ENCODE measurements around the gene BATF.

The BATF gene

GRCh38 chr14:75568791-75569190, 46.5 kb downstream of the BATF start:
- no peaks in the 10 kb centered on the region for H3K4me1 ChIP-seq (ENCODE audit: control insufficient read depth in 2 of 2, insufficient read depth in 2 of 2, low read length in 2 of 2)
- no peaks in the 10 kb centered on the region for H3K36me3 ChIP-seq (ENCODE audit: control insufficient read depth in 2 of 2, insufficient read depth in 2 of 2, low read length in 2 of 2)
- H3K9ac ChIP-seq (ENCODE audit: low read depth in 1 of 2, low read length in 2 of 2) = no peak overlapping the region
- no peak overlapping the region for H3K27ac ChIP-seq (ENCODE audit: low read depth in 2 of 2, low read length in 2 of 2)
- H3K27me3 ChIP-seq (ENCODE audit: control insufficient read depth in 2 of 2, insufficient read depth in 2 of 2, low read length in 2 of 2) = peaks cover 2 to 3% of the 10 kb centered on the region in 2 donors
- no peaks in the 10 kb centered on the region for H3K9me3 ChIP-seq (ENCODE audit: control insufficient read depth in 2 of 2, low read length in 2 of 2)
- H3K4me3 ChIP-seq (ENCODE audit: low read length in 2 of 2) = no peak overlapping the region

- peaks cover 2 to 3% of the 10 kb centered on the region in 2 donors for H3K27me3 ChIP-seq (ENCODE audit: control insufficient read depth in 2 of 2, insufficient read depth in 2 of 2, low read length in 2 of 2)
- no peaks in the 10 kb centered on the region for H3K36me3 ChIP-seq (ENCODE audit: control insufficient read depth in 2 of 2, insufficient read depth in 2 of 2, low read length in 2 of 2)
- no peak overlapping the region for H3K4me3 ChIP-seq (ENCODE audit: low read length in 2 of 2)
- H3K9me3 ChIP-seq (ENCODE audit: control insufficient read depth in 2 of 2, low read length in 2 of 2) = no peaks in the 10 kb centered on the region
- H3K9ac ChIP-seq (ENCODE audit: low read depth in 1 of 2, low read length in 2 of 2) = no peak overlapping the region
- H3K27ac ChIP-seq (ENCODE audit: low read depth in 2 of 2, low read length in 2 of 2) = no peak overlapping the region
- H3K4me1 ChIP-seq (ENCODE audit: control insufficient read depth in 2 of 2, insufficient read depth in 2 of 2, low read length in 2 of 2) = no peaks in the 10 kb centered on the region
These were observed 48.5 kb downstream of the BATF start for GRCh38 chr14:75570797-75571196.

- Histone ChIP-seq H3K4me1 (ENCODE audit: control insufficient read depth in 2 of 2, insufficient read depth in 2 of 2, low read length in 2 of 2) (no peaks in the 10 kb centered on the region), H3K9me3 (ENCODE audit: control insufficient read depth in 2 of 2, low read length in 2 of 2) (no peaks in the 10 kb centered on the region), H3K9ac (ENCODE audit: low read depth in 1 of 2, low read length in 2 of 2) (no peak overlapping the region), H3K4me3 (ENCODE audit: low read length in 2 of 2) (no peak overlapping the region), H3K36me3 (ENCODE audit: control insufficient read depth in 2 of 2, insufficient read depth in 2 of 2, low read length in 2 of 2) (no peaks in the 10 kb centered on the region), H3K27ac (ENCODE audit: low read depth in 2 of 2, low read length in 2 of 2) (no peak overlapping the region), H3K27me3 (ENCODE audit: control insufficient read depth in 2 of 2, insufficient read depth in 2 of 2, low read length in 2 of 2) (peaks cover 2 to 3% of the 10 kb centered on the region in 2 donors)
These were observed 49.8 kb downstream of the BATF start for GRCh38 chr14:75572104-75572503.

- Histone ChIP-seq H3K36me3 (ENCODE audit: control insufficient read depth in 2 of 2, insufficient read depth in 2 of 2, low read length in 2 of 2) (no peaks in the 10 kb centered on the region), H3K4me3 (ENCODE audit: low read length in 2 of 2) (no peak overlapping the region), H3K4me1 (ENCODE audit: control insufficient read depth in 2 of 2, insufficient read depth in 2 of 2, low read length in 2 of 2) (peaks cover 17 to 24% of the 10 kb centered on the region in 2 donors), H3K27me3 (ENCODE audit: control insufficient read depth in 2 of 2, insufficient read depth in 2 of 2, low read length in 2 of 2) (no peaks in the 10 kb centered on the region), H3K9me3 (ENCODE audit: control insufficient read depth in 2 of 2, low read length in 2 of 2) (no peaks in the 10 kb centered on the region), H3K27ac (ENCODE audit: low read depth in 2 of 2, low read length in 2 of 2) (no peak overlapping the region), H3K9ac (ENCODE audit: low read depth in 1 of 2, low read length in 2 of 2) (no peak overlapping the region)
These were observed 54.8 kb downstream of the BATF start for GRCh38 chr14:75577090-75577489.

- Histone ChIP-seq H3K9ac (ENCODE audit: low read depth in 1 of 2, low read length in 2 of 2) (peak overlapping the region; percentile 34 to 70), H3K4me3 (ENCODE audit: low read length in 2 of 2) (peak overlapping the region; percentile 80 to 81), H3K9me3 (ENCODE audit: control insufficient read depth in 2 of 2, low read length in 2 of 2) (no peaks in the 10 kb centered on the region), H3K27me3 (ENCODE audit: control insufficient read depth in 2 of 2, insufficient read depth in 2 of 2, low read length in 2 of 2) (no peaks in the 10 kb centered on the region), H3K4me1 (ENCODE audit: control insufficient read depth in 2 of 2, insufficient read depth in 2 of 2, low read length in 2 of 2) (peaks cover 17 to 24% of the 10 kb centered on the region in 2 donors), H3K36me3 (ENCODE audit: control insufficient read depth in 2 of 2, insufficient read depth in 2 of 2, low read length in 2 of 2) (no peaks in the 10 kb centered on the region), H3K27ac (ENCODE audit: low read depth in 2 of 2, low read length in 2 of 2) (peak overlapping the region; percentile 52 to 83)
These were observed 55.4 kb downstream of the BATF start for GRCh38 chr14:75577729-75578101.

- Histone ChIP-seq H3K4me1 (ENCODE audit: control insufficient read depth in 2 of 2, insufficient read depth in 2 of 2, low read length in 2 of 2) (peaks cover 17 to 24% of the 10 kb centered on the region in 2 donors), H3K4me3 (ENCODE audit: low read length in 2 of 2) (peak within 1 kb of the TSS; percentile 81 to 83), H3K27me3 (ENCODE audit: control insufficient read depth in 2 of 2, insufficient read depth in 2 of 2, low read length in 2 of 2) (no peaks in the 10 kb centered on the region), H3K27ac (ENCODE audit: low read depth in 2 of 2, low read length in 2 of 2) (peak within 1 kb of the TSS; percentile 83 to 86), H3K9me3 (ENCODE audit: control insufficient read depth in 2 of 2, low read length in 2 of 2) (no peaks in the 10 kb centered on the region), H3K36me3 (ENCODE audit: control insufficient read depth in 2 of 2, insufficient read depth in 2 of 2, low read length in 2 of 2) (no peaks in the 10 kb centered on the region), H3K9ac (ENCODE audit: low read depth in 1 of 2, low read length in 2 of 2) (peak within 1 kb of the TSS; percentile 76 to 83)
These were observed 56.0 kb downstream of the BATF start, which contains the start of gene FLVCR2 for GRCh38 chr14:75578102-75578785. FLVCR2 (plus strand) TSS chr14:75578620; CDS start chr14:75578973, 353 bp downstream.

GRCh38 chr14:75578786-75579337, 56.6 kb downstream of the BATF start:
- H3K4me3 ChIP-seq (ENCODE audit: low read length in 2 of 2) = peak overlapping the region; percentile 81 to 83
- H3K9ac ChIP-seq (ENCODE audit: low read depth in 1 of 2, low read length in 2 of 2) = peak overlapping the region; percentile 76 to 83
- H3K4me1 ChIP-seq (ENCODE audit: control insufficient read depth in 2 of 2, insufficient read depth in 2 of 2, low read length in 2 of 2) = peaks cover 17 to 24% of the 10 kb centered on the region in 2 donors
- H3K27me3 ChIP-seq (ENCODE audit: control insufficient read depth in 2 of 2, insufficient read depth in 2 of 2, low read length in 2 of 2) = no peaks in the 10 kb centered on the region
- H3K9me3 ChIP-seq (ENCODE audit: control insufficient read depth in 2 of 2, low read length in 2 of 2) = no peaks in the 10 kb centered on the region
- H3K36me3 ChIP-seq (ENCODE audit: control insufficient read depth in 2 of 2, insufficient read depth in 2 of 2, low read length in 2 of 2) = no peaks in the 10 kb centered on the region
- peak overlapping the region; percentile 83 to 86 for H3K27ac ChIP-seq (ENCODE audit: low read depth in 2 of 2, low read length in 2 of 2)

GRCh38 chr14:75579338-75579864, 57.1 kb downstream of the BATF start:
- H3K36me3 ChIP-seq (ENCODE audit: control insufficient read depth in 2 of 2, insufficient read depth in 2 of 2, low read length in 2 of 2) = no peaks in the 10 kb centered on the region
- H3K9me3 ChIP-seq (ENCODE audit: control insufficient read depth in 2 of 2, low read length in 2 of 2) = no peaks in the 10 kb centered on the region
- peak overlapping the region; percentile 83 to 86 for H3K27ac ChIP-seq (ENCODE audit: low read depth in 2 of 2, low read length in 2 of 2)
- no peaks in the 10 kb centered on the region for H3K27me3 ChIP-seq (ENCODE audit: control insufficient read depth in 2 of 2, insufficient read depth in 2 of 2, low read length in 2 of 2)
- peak overlapping the region; percentile 81 to 83 for H3K4me3 ChIP-seq (ENCODE audit: low read length in 2 of 2)
- H3K9ac ChIP-seq (ENCODE audit: low read depth in 1 of 2, low read length in 2 of 2) = peak overlapping the region; percentile 76 to 83
- peaks cover 17 to 24% of the 10 kb centered on the region in 2 donors for H3K4me1 ChIP-seq (ENCODE audit: control insufficient read depth in 2 of 2, insufficient read depth in 2 of 2, low read length in 2 of 2)

- H3K4me1 ChIP-seq (ENCODE audit: control insufficient read depth in 2 of 2, insufficient read depth in 2 of 2, low read length in 2 of 2) = peaks cover 17 to 24% of the 10 kb centered on the region in 2 donors
- H3K9me3 ChIP-seq (ENCODE audit: control insufficient read depth in 2 of 2, low read length in 2 of 2) = no peaks in the 10 kb centered on the region
- no peaks in the 10 kb centered on the region for H3K27me3 ChIP-seq (ENCODE audit: control insufficient read depth in 2 of 2, insufficient read depth in 2 of 2, low read length in 2 of 2)
- H3K36me3 ChIP-seq (ENCODE audit: control insufficient read depth in 2 of 2, insufficient read depth in 2 of 2, low read length in 2 of 2) = no peaks in the 10 kb centered on the region
- peak overlapping the region; percentile 81 to 83 for H3K4me3 ChIP-seq (ENCODE audit: low read length in 2 of 2)
- H3K27ac ChIP-seq (ENCODE audit: low read depth in 2 of 2, low read length in 2 of 2) = peak overlapping the region in 1 of 2 donors; percentile 86
- H3K9ac ChIP-seq (ENCODE audit: low read depth in 1 of 2, low read length in 2 of 2) = peak overlapping the region in 1 of 2 donors; percentile 34
These were observed 57.6 kb downstream of the BATF start for GRCh38 chr14:75579882-75580281.

- Histone ChIP-seq H3K9me3 (ENCODE audit: control insufficient read depth in 2 of 2, low read length in 2 of 2) (no peaks in the 10 kb centered on the region), H3K36me3 (ENCODE audit: control insufficient read depth in 2 of 2, insufficient read depth in 2 of 2, low read length in 2 of 2) (peaks cover 3 to 6% of the 10 kb centered on the region in 2 donors), H3K4me1 (ENCODE audit: control insufficient read depth in 2 of 2, insufficient read depth in 2 of 2, low read length in 2 of 2) (no peaks in the 10 kb centered on the region), H3K9ac (ENCODE audit: low read depth in 1 of 2, low read length in 2 of 2) (no peak overlapping the region), H3K27ac (ENCODE audit: low read depth in 2 of 2, low read length in 2 of 2) (no peak overlapping the region), H3K27me3 (ENCODE audit: control insufficient read depth in 2 of 2, insufficient read depth in 2 of 2, low read length in 2 of 2) (no peaks in the 10 kb centered on the region), H3K4me3 (ENCODE audit: low read length in 2 of 2) (no peak overlapping the region)
These were observed 65.1 kb downstream of the BATF start for GRCh38 chr14:75587388-75587787.

Data from mucosa of rectum (tissue), 2 donors.